ENCODE results near the gene LRRC61. TPM values are rescaled to one million over a fixed set of nuclear protein-coding genes. Genes with fewer than 3 reads are reported as not detected.

The LRRC61 gene
- total and polyA plus RNA-seq, 2 of the 13 experiments (the other 11 are each of a cell fraction or from before 2014, with no cell fraction given): 33.0 to 34.8 TPM

GRCh38 chr7:150341263-150342120 lies 18.3 kb downstream of the LRRC61 start, which contains the start of gene RARRES2 (continued):
- TF ChIP-seq MED8 (CRISPR knock-in tag; IDR thresholded peaks at IDR 0.05; ENCODE audit: insufficient replicate concordance) (no peak), CEBPB (IDR thresholded peaks at IDR 0.05; ENCODE audit: borderline replicate concordance, low read depth, low read length) (no peak), MLLT10 (CRISPR knock-in tag; IDR thresholded peaks at IDR 0.05) (no peak), ZFP62 (CRISPR knock-in tag; IDR thresholded peaks at IDR 0.05) (no peak), ZFP41 (CRISPR knock-in tag; IDR thresholded peaks at IDR 0.05; ENCODE audit: borderline replicate concordance) (no peak), ZBTB14 (CRISPR knock-in tag; IDR thresholded peaks at IDR 0.05) (no peak), SAP130 (CRISPR knock-in tag; IDR thresholded peaks at IDR 0.05; ENCODE audit: low read depth) (peak; percentile 59), RXRB (CRISPR knock-in tag; IDR thresholded peaks at IDR 0.05; ENCODE audit: borderline replicate concordance) (0 out of 2 replicates have a peak, but pooled peaks have one; percentile 4), FOXO4 (CRISPR knock-in tag; conservative IDR thresholded peaks at IDR 0.05) (no peak), HNF4A (CRISPR knock-in tag; IDR thresholded peaks at IDR 0.05) (peak; percentile 6; the same call in 1 of the 2 replicates), MAF1 (CRISPR knock-in tag; IDR thresholded peaks at IDR 0.05; ENCODE audit: borderline replicate concordance) (0 out of 2 replicates have a peak, but pooled peaks have one; percentile 36), E2F2 (CRISPR knock-in tag; IDR thresholded peaks at IDR 0.05; ENCODE audit: borderline replicate concordance) (no peak), ZNF281 (CRISPR knock-in tag; IDR thresholded peaks at IDR 0.05; ENCODE audit: borderline replicate concordance) (no peak), THAP8 (CRISPR knock-in tag; IDR thresholded peaks at IDR 0.05; ENCODE audit: borderline replicate concordance) (no peak), HCFC1 (IDR thresholded peaks at IDR 0.05; ENCODE audit: low read depth, low read length) (no peak), SMYD3 (CRISPR knock-in tag; IDR thresholded peaks at IDR 0.05) (no peak), TFDP2 (CRISPR knock-in tag; IDR thresholded peaks at IDR 0.05) (peak; percentile 22; the same call in 1 of the 2 replicates), XRCC5 (optimal IDR thresholded peaks at IDR 0.05; ENCODE audit: low read length) (no peak)

Data from HepG2 (cell line).